H1 (cell line): ENCODE measurements around the gene SYT14. TPM values are rescaled to one million over a fixed set of nuclear protein-coding genes. Genes with fewer than 3 reads are reported as not detected.

Experiments
- CTCF ChIA-PET: fragments of 300-600 bp; sonication (Branson Sonifier 250); formaldehyde crosslinking; loops from one replicate; lab custom pipeline; 2021; ENCODE audit not compliant: partially characterized antibody; lab: Charles Lee
- POLR2A ChIA-PET: fragments of 300-600 bp; sonication (Branson Sonifier 250); formaldehyde crosslinking; loops from one replicate; lab custom pipeline; 2021; ENCODE audit warnings: inconsistent platforms; ENCODE audit not compliant: partially characterized antibody; lab: Charles Lee
- DNase-seq, 2 experiments: peaks; one replicate each; pipeline versions ENCODE4 v3.0.0 to v3.0.0-alpha.2; 2010 to 2022; ENCODE audit warnings: low spot score in 2 of 2, low read depth in 1 of 2, mixed read lengths in 1 of 2
- FAIRE-seq: peaks from 2 replicates; lab custom pipeline; 2011; peaks lifted over from hg19 to GRCh38; lab: Jason Lieb, UNC
- H2AFZ ChIP-seq: 2 replicates; pipeline ENCODE4 v1.8.1; 2012; ENCODE audit warnings: low read length, inconsistent platforms
- H2AK5ac ChIP-seq: 2 replicates; pipeline ENCODE4 v1.6.1; 2013; ENCODE audit warnings: low read depth, low read length
- H2BK120ac ChIP-seq: replicated peaks from 2 replicates; pipeline ENCODE3; 2013; ENCODE audit warnings: low read depth, low read length, inconsistent platforms
- H2BK12ac ChIP-seq: 2 replicates; pipeline ENCODE4 v1.6.1; 2013; ENCODE audit warnings: low read depth, low read length
- H2BK15ac ChIP-seq: 2 replicates; pipeline ENCODE4 v1.6.1; 2013; ENCODE audit warnings: low read length
- H2BK20ac ChIP-seq: 2 replicates; pipeline ENCODE4 v1.6.1; 2013; ENCODE audit warnings: low read length
- H2BK5ac ChIP-seq: 2 replicates; pipeline ENCODE4 v1.6.1; 2013; ENCODE audit warnings: low read depth, low read length
- H3K14ac ChIP-seq: 2 replicates; pipeline ENCODE4 v1.6.1; 2013; ENCODE audit warnings: inconsistent platforms; ENCODE audit not compliant: insufficient read length
- H3K18ac ChIP-seq: 2 replicates; pipeline ENCODE4 v1.6.1; 2013; ENCODE audit warnings: low read length; ENCODE audit errors: extremely low read depth
- H3K23ac ChIP-seq: 2 replicates; pipeline ENCODE4 v1.6.1; 2013; ENCODE audit warnings: inconsistent platforms; ENCODE audit not compliant: insufficient read length
- H3K23me2 ChIP-seq: 2 replicates; pipeline ENCODE4 v1.6.1; 2013; ENCODE audit warnings: low read depth, low read length
- H3K27ac ChIP-seq: 2 replicates; pipeline ENCODE4 v1.6.1; 2011; ENCODE audit warnings: low read depth, low read length, inconsistent platforms
- H3K27me3 ChIP-seq, 4 experiments: replicated peaks in 1 of 4; 1 replicate in 1 of 4; 2 replicates in 3 of 4; pipeline versions ENCODE4 v1.6.1 to v1.8.1; 2011 to 2013; ENCODE audit warnings: low read length in 3 of 4, mild to moderate bottlenecking in 3 of 4, inconsistent platforms in 2 of 4, mixed read lengths in 2 of 4, moderate library complexity in 1 of 4; ENCODE audit not compliant: control insufficient read depth in 3 of 4, insufficient read depth in 3 of 4; ENCODE audit errors: extremely low read depth in 1 of 4
- H3K36me3 ChIP-seq, 4 experiments: 2 replicates each; pipeline versions ENCODE4 v1.6.1 to v1.8.1; 2011 to 2013; ENCODE audit warnings: mild to moderate bottlenecking in 4 of 4, low read length in 3 of 4, moderate library complexity in 2 of 4, control low read depth in 1 of 4, inconsistent platforms in 1 of 4; ENCODE audit not compliant: insufficient read depth in 4 of 4, control insufficient read depth in 2 of 4
- H3K4ac ChIP-seq: replicated peaks from 2 replicates; pipeline ENCODE3; 2013; ENCODE audit warnings: low read length, low read depth, mixed read lengths, inconsistent platforms; ENCODE audit not compliant: insufficient read length
- H3K4me1 ChIP-seq, 4 experiments: replicated peaks in 1 of 4; 1 replicate in 1 of 4; 2 replicates in 3 of 4; pipeline versions ENCODE4 v1.6.1 to v1.8.1; 2011 to 2013; ENCODE audit warnings: low read length in 3 of 4, inconsistent platforms in 2 of 4, mixed read lengths in 1 of 4; ENCODE audit not compliant: insufficient read depth in 4 of 4, control insufficient read depth in 3 of 4
- H3K4me2 ChIP-seq, 2 experiments: 2 replicates each; pipeline versions ENCODE4 v1.6.1 to v1.8.1; 2011 to 2013; ENCODE audit warnings: low read depth in 2 of 2, low read length in 2 of 2, control low read depth in 1 of 2, inconsistent platforms in 1 of 2, mild to moderate bottlenecking in 1 of 2; ENCODE audit not compliant: insufficient read depth in 1 of 2
- H3K4me3 ChIP-seq, 4 experiments: fragments of 200-600, 300-600 bp in 1 of 4; sonication (generic), shearing (Covaris generic), sonication (Bioruptor Twin) in 1 of 4; 2 replicates each; pipeline versions ENCODE4 v1.5.1 to v1.8.1; 2011 to 2016; ENCODE audit warnings: low read length in 4 of 4, low read depth in 3 of 4, control low read depth in 2 of 4, inconsistent platforms in 2 of 4, mild to moderate bottlenecking in 2 of 4, mixed read lengths in 1 of 4, moderate library complexity in 1 of 4; ENCODE audit not compliant: insufficient read depth in 2 of 4; ENCODE audit errors: extremely low read depth in 1 of 4
- H3K56ac ChIP-seq: replicated peaks from 2 replicates; pipeline ENCODE3; 2013; ENCODE audit warnings: low read depth, mild to moderate bottlenecking, mixed read lengths, low read length, inconsistent platforms; ENCODE audit not compliant: insufficient read length
- H3K79me1 ChIP-seq: 2 replicates; pipeline ENCODE4 v1.6.1; 2013; ENCODE audit warnings: low read depth, low read length, control low read depth
- H3K79me2 ChIP-seq, 2 experiments: 2 replicates each; pipeline versions ENCODE4 v1.6.1 to v1.8.1; 2012 to 2013; ENCODE audit warnings: low read length in 2 of 2, mild to moderate bottlenecking in 2 of 2, inconsistent platforms in 1 of 2; ENCODE audit not compliant: insufficient read depth in 2 of 2, control insufficient read depth in 1 of 2
- H3K9ac ChIP-seq, 4 experiments: replicated peaks in 1 of 4; 1 replicate in 1 of 4; 2 replicates in 3 of 4; pipeline versions ENCODE4 v1.6.1 to v1.8.1; 2011 to 2013; ENCODE audit warnings: low read depth in 3 of 4, low read length in 3 of 4, control low read depth in 2 of 4, mild to moderate bottlenecking in 2 of 4, moderate library complexity in 2 of 4, inconsistent platforms in 1 of 4; ENCODE audit errors: extremely low read depth in 1 of 4
- H3K9me3 ChIP-seq, 2 experiments: 2 replicates each; pipeline versions ENCODE4 v1.6.1 to v1.8.1; 2012 to 2013; ENCODE audit warnings: mild to moderate bottlenecking in 2 of 2, moderate library complexity in 2 of 2, control low read depth in 1 of 2, inconsistent platforms in 1 of 2, low read depth in 1 of 2, low read length in 1 of 2, mixed read lengths in 1 of 2; ENCODE audit not compliant: insufficient read depth in 2 of 2
- H4K20me1 ChIP-seq, 2 experiments: replicated peaks in 1 of 2; 2 replicates each; pipeline versions ENCODE3 to v1.8.1; 2011 to 2013; ENCODE audit warnings: inconsistent platforms in 2 of 2, low read length in 2 of 2, mild to moderate bottlenecking in 1 of 2; ENCODE audit not compliant: insufficient read depth in 2 of 2, control insufficient read depth in 1 of 2
- H4K5ac ChIP-seq: 2 replicates; pipeline ENCODE4 v1.6.1; 2013; ENCODE audit warnings: low read length, low read depth, mixed read lengths, inconsistent platforms; ENCODE audit not compliant: insufficient read length
- H4K8ac ChIP-seq: 2 replicates; pipeline ENCODE4 v1.8.0; 2013; ENCODE audit warnings: mild to moderate bottlenecking, moderate library complexity, low read length, inconsistent platforms; ENCODE audit not compliant: insufficient read depth; ENCODE audit errors: extremely low read depth
- H4K91ac ChIP-seq: replicated peaks from 2 replicates; pipeline ENCODE3; 2013; ENCODE audit warnings: low read length, mixed read lengths, inconsistent platforms; ENCODE audit not compliant: insufficient read length
- BCL11A ChIP-seq, 2 experiments: IDR thresholded peaks; one replicate each; pipeline ENCODE4 v1.6.1; 2011; ENCODE audit warnings: low read depth in 2 of 2, low read length in 2 of 2, mild to moderate bottlenecking in 2 of 2
- CHD1 ChIP-seq: IDR thresholded peaks from 2 replicates; pipeline ENCODE4 v1.6.1; 2012; ENCODE audit warnings: low read depth, low read length, improper control_type of control experiment
- CREB1 ChIP-seq: IDR thresholded peaks from 2 replicates; pipeline ENCODE4 v1.6.1; 2012; ENCODE audit warnings: inconsistent platforms
- CTBP2 ChIP-seq: IDR thresholded peaks from 2 replicates; pipeline ENCODE4 v1.7.0; 2011; ENCODE audit warnings: borderline replicate concordance, mild to moderate bottlenecking, moderate library complexity, mixed read lengths, low read length; ENCODE audit not compliant: insufficient read depth, insufficient read length
- EP300 ChIP-seq, 2 experiments: IDR thresholded peaks; 1 replicate in 1 of 2; 2 replicates in 1 of 2; pipeline ENCODE4 v1.6.1; 2011 to 2012; ENCODE audit warnings: low read depth in 2 of 2, low read length in 2 of 2, mild to moderate bottlenecking in 2 of 2, borderline replicate concordance in 1 of 2, inconsistent platforms in 1 of 2, moderate library complexity in 1 of 2
- EZH2 ChIP-seq: fragments of 200-600 bp; sonication (generic); IDR thresholded peaks from 2 replicates; pipeline ENCODE4 v1.7.1; 2012; ENCODE audit warnings: low read depth, mild to moderate bottlenecking, moderate library complexity, low read length, inconsistent platforms; ENCODE audit not compliant: severe bottlenecking
- HDAC6 ChIP-seq: IDR thresholded peaks from one replicate; pipeline ENCODE4 v1.7.1; 2012; ENCODE audit warnings: low read depth, mild to moderate bottlenecking, inconsistent platforms, low read length, moderate library complexity
- JUND ChIP-seq: IDR thresholded peaks from 2 replicates; pipeline ENCODE4 v1.6.1; 2011; ENCODE audit warnings: mild to moderate bottlenecking, improper control_type of control experiment, low read length
- KDM1A ChIP-seq: fragments of 200-600, 300-600 bp; sonication (generic); IDR thresholded peaks from 2 replicates; pipeline ENCODE4 v1.7.1; 2016; ENCODE audit warnings: mild to moderate bottlenecking, low read length, borderline replicate concordance
- POLR2AphosphoS5 ChIP-seq: IDR thresholded peaks from 2 replicates; pipeline ENCODE4 v1.6.1; 2011; ENCODE audit warnings: low read depth, low read length
- RBBP5 ChIP-seq: IDR thresholded peaks from 2 replicates; pipeline ENCODE4 v1.7.1; 2012; ENCODE audit warnings: low read depth, mild to moderate bottlenecking, inconsistent platforms, low read length, moderate library complexity, borderline replicate concordance
- SP4 ChIP-seq: IDR thresholded peaks from 2 replicates; pipeline ENCODE4 v1.6.1; 2012; ENCODE audit warnings: low read length, inconsistent platforms
- SUZ12 ChIP-seq: fragments of 200-600 bp; sonication (generic); IDR thresholded peaks from 2 replicates; pipeline ENCODE4 v1.6.1; 2012; ENCODE audit warnings: mild to moderate bottlenecking, inconsistent platforms, low read length, moderate library complexity, mixed read lengths
- TAF1 ChIP-seq: IDR thresholded peaks from 2 replicates; pipeline ENCODE4 v1.6.1; 2011; ENCODE audit warnings: mild to moderate bottlenecking, low read depth, low read length
- YY1 ChIP-seq: IDR thresholded peaks from 2 replicates; pipeline ENCODE4 v1.6.1; 2011; ENCODE audit warnings: low read depth, mild to moderate bottlenecking, low read length
- WGBS, 2 experiments: shearing (Covaris generic) in 1 of 2; methylation state at CpG; one replicate each; pipeline versions ENCODE4 v1.1.6 to v1.1.7; 2013 to 2015; ENCODE audit warnings: low lambda C conversion rate in 2 of 2, mixed read lengths in 2 of 2, inconsistent platforms in 1 of 2, low coverage in 1 of 2, missing lambda C conversion rate in 1 of 2; ENCODE audit not compliant: insufficient replicate concordance in 2 of 2, insufficient coverage in 1 of 2, insufficient read length in 1 of 2; ENCODE audit errors: extremely low coverage in 1 of 2, missing lambda C conversion rate in 1 of 2; 5-methylcytosine and 5-hydroxymethylcytosine counted together
- polyA plus RNA-seq, 7 experiments: library from polyadenylated mRNA; depleted of rRNA in 3 of 7; stranded (reverse) in 5 of 7; unstranded in 2 of 7; fragments of >200 nt in 5 of 7; fragments of 200-250 nt in 2 of 7; gene quantifications; 1 replicate in 5 of 7; 2 replicates in 1 of 7; 4 replicates in 1 of 7; pipeline versions ENCODE4 v1.2.1 to v1.2.3, GENCODE V29; 2011 to 2013; ENCODE audit warnings: missing spikeins in 2 of 7, mixed read lengths in 2 of 7
- total RNA-seq: library from RNA; stranded (reverse); fragmentation: NEBNext Ultra II Directional; extraction: Animal tissue kit (Norgen Biotek cat#: 25700); gene quantifications from 2 replicates; pipeline ENCODE4 v1.2.1, GENCODE V29; 2021

The SYT14 gene
- total and polyA plus RNA-seq, 2 of the 8 experiments (the other 6 are each of a cell fraction or from before 2014, with no cell fraction given): 2.3 to 18.4 TPM

DNA sequence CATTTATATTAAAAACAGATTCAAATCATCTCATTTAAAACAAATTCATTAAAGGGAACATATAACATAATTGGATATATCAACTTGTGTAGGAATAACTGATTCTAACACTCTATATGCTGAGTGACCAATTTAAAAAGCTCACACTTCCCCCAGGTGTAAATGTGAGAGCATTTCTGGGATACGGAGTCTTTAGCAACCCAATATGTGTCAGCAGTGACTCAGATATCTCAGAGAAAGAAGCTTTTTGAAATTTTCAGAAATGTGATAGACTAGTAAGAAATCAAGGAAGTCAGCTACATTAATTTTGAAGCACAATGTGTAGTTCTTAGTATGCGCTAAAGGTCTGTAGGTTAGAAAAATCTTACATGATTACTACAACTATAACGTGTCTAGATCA is 206.7 kb downstream of the SYT14 start:
- no peaks in the 10 kb centered on the region for H3K79me1 ChIP-seq
- no peak overlapping the region for H2BK12ac ChIP-seq
- no peak overlapping the region for H4K8ac ChIP-seq
- 76% methylated on average over 3 of the region's 3 CpGs; no CpG with 5 or more reads in 1 of the 2 experiments for WGBS, 2 experiments
- H3K79me2 ChIP-seq: no peaks in the 10 kb centered on the region
- no peaks in the 10 kb centered on the region; a peak in 1 of 8 replicates for H3K36me3 ChIP-seq
- no peak overlapping the region for H3K4me3 ChIP-seq
- no peak overlapping the region for H3K27ac ChIP-seq
- ChIA-PET CTCF (interaction anchor here (1.8 to 3.5 kb wide), 4 partner anchors 16 to 166 kb away, joined by 5 to 31 read pairs (median 13); no protein-coding TSS in a partner anchor), POLR2A (interaction anchor here (1.2 kb wide), 1 partner anchor 15 kb away, joined by 3 read pairs; no protein-coding TSS in a partner anchor)
- no peak overlapping the region for H3K4me2 ChIP-seq
- no peak overlapping the region for H3K4ac ChIP-seq
- no peak overlapping the region for H2BK15ac ChIP-seq
- H4K20me1 ChIP-seq: no peaks in the 10 kb centered on the region
- peaks cover 4 to 5% of the 10 kb centered on the region in 2 experiments; a peak in 1 of 4 replicates for H3K9me3 ChIP-seq
- no peak overlapping the region for H3K56ac ChIP-seq
- H2BK20ac ChIP-seq: no peak overlapping the region
- H3K23ac ChIP-seq: no peak overlapping the region
- no peaks in the 10 kb centered on the region for H3K27me3 ChIP-seq
- no peak overlapping the region for H3K18ac ChIP-seq
- no peak overlapping the region for H2BK5ac ChIP-seq
- H2AK5ac ChIP-seq: no peak overlapping the region
- H4K91ac ChIP-seq: no peak overlapping the region
- H3K14ac ChIP-seq: no peak overlapping the region
- FAIRE-seq: no peak
- no peaks in the 10 kb centered on the region for H3K4me1 ChIP-seq
- no peak overlapping the region for H2BK120ac ChIP-seq
- H3K9ac ChIP-seq: no peak overlapping the region
- H3K23me2 ChIP-seq: no peaks in the 10 kb centered on the region
- no peak for DNase-seq
- H2AFZ ChIP-seq: no peak overlapping the region
- no peak overlapping the region for H4K5ac ChIP-seq
- no peak for TF ChIP-seq JUND
- TF ChIP-seq EP300 (IDR thresholded peaks at IDR 0.05; ENCODE audit: borderline replicate concordance in 1 of 2, low read depth in 2 of 2, low read length in 2 of 2): no peak
- no peak for TF ChIP-seq CHD1
- no peak for TF ChIP-seq POLR2AphosphoS5
- TF ChIP-seq HDAC6: no peak
- TF ChIP-seq CTBP2: no peak
- no peak for TF ChIP-seq RBBP5
- TF ChIP-seq YY1: no peak
- no peak for TF ChIP-seq CREB1
- no peak for TF ChIP-seq TAF1
- no peak for TF ChIP-seq SP4
- TF ChIP-seq SUZ12: no peak
- no peak for TF ChIP-seq KDM1A
- TF ChIP-seq EZH2: no peak
- TF ChIP-seq BCL11A (IDR thresholded peaks at IDR 0.05; ENCODE audit: low read depth in 2 of 2, low read length in 2 of 2): no peak
